ENCODE measurements around the gene AGRN. TPM values are rescaled to one million over a fixed set of nuclear protein-coding genes. Genes with fewer than 3 reads are reported as not detected.
"Not testable (repeated sequence)": the region's sequence is repeated elsewhere in the genome, so short reads cannot be mapped to it uniquely, and the experiment has no call there.

AGRN gene
- total RNA-seq, 1 experiment from 2014 or later: 134 TPM

GRCh38 chr1:1094981-1095380, 75.1 kb downstream of the AGRN start:
- Histone ChIP-seq H3K9me3 (ENCODE audit: control insufficient read depth in 1 of 2, insufficient read depth in 1 of 2, low read depth in 1 of 2, low read length in 2 of 2) (no peaks in the 10 kb centered on the region; a peak in 1 of 4 replicates), H3K9ac (ENCODE audit: low read length) (no peak overlapping the region), H4K20me1 (ENCODE audit: insufficient read depth) (no peaks in the 10 kb centered on the region), H3K79me2 (ENCODE audit: insufficient read depth, low read length) (no peaks in the 10 kb centered on the region), H2AFZ (ENCODE audit: low read depth, low read length, poor library complexity, severe bottlenecking) (no peak overlapping the region), H3K4me1 (ENCODE audit: control insufficient read depth in 1 of 2, insufficient read depth in 2 of 2, low read length in 2 of 2) (no peaks in the 10 kb centered on the region; a peak in 1 of 4 replicates), H3K36me3 (ENCODE audit: control insufficient read depth in 1 of 2, insufficient read depth in 2 of 2, low read length in 2 of 2) (no peaks in the 10 kb centered on the region), H3K4me2 (ENCODE audit: low read length) (no peak overlapping the region), H3K9me2 (ENCODE audit: insufficient read depth) (no peaks in the 10 kb centered on the region), H3K4me3 (replicated peaks in 1 of 2; ENCODE audit: low read depth in 1 of 2, low read length in 2 of 2) (no peak overlapping the region), H3K27me3 (ENCODE audit: insufficient read depth, low read length) (no peaks in the 10 kb centered on the region), H3K27ac (ENCODE audit: low read depth, low read length) (no peak overlapping the region)
- ATAC-seq (no peak), DNase-seq (ENCODE audit: low read depth, low spot score) (no peak)
- CTCF ChIA-PET: no interaction called here
- POLR2A ChIA-PET: no interaction called here
- RAD21 ChIA-PET (ENCODE audit: low non-redundant PET in 1 of 2, low total read pairs in 2 of 2, uncharacterized antibody in 2 of 2, unreplicated experiment in 2 of 2): no interaction called here
- intact Hi-C loops (cut with micrococcal nuclease): no loop called here
- BruUV-seq (replicated peaks): no TSS peak
- TF ChIP-seq RAD21 (IDR thresholded peaks at IDR 0.05; ENCODE audit: low read depth) (no peak), ZNF274 (IDR thresholded peaks at IDR 0.05; ENCODE audit: low read depth, low read length) (no peak), YY1 (IDR thresholded peaks at IDR 0.05; ENCODE audit: extremely low read depth, insufficient replicate concordance, low read depth, low read length) (no peak), SP1 (IDR thresholded peaks at IDR 0.05; ENCODE audit: low read depth) (no peak), JUND (IDR thresholded peaks at IDR 0.05) (no peak), POLR2A (IDR thresholded peaks at IDR 0.05; ENCODE audit: borderline replicate concordance, extremely low read depth, insufficient read depth, insufficient read length) (no peak), EZH2phosphoT487 (IDR thresholded peaks at IDR 0.05; ENCODE audit: borderline replicate concordance) (no peak), MAX (IDR thresholded peaks at IDR 0.05) (no peak), EZH2 (IDR thresholded peaks at IDR 0.05) (no peak), ZBTB33 (IDR thresholded peaks at IDR 0.05; ENCODE audit: extremely low read depth, insufficient replicate concordance, low read length) (no peak), TCF7L2 (IDR thresholded peaks at IDR 0.05; ENCODE audit: borderline replicate concordance, extremely low read depth, insufficient read depth, insufficient read length) (no peak), EGR1 (IDR thresholded peaks at IDR 0.05; ENCODE audit: low read depth) (no peak), POLR2AphosphoS5 (IDR thresholded peaks at IDR 0.05; ENCODE audit: low read depth, low read length) (no peak), ZFX (IDR thresholded peaks at IDR 0.05) (no peak), FOSL1 (IDR thresholded peaks at IDR 0.05; ENCODE audit: low read depth) (no peak), SRF (IDR thresholded peaks at IDR 0.05; ENCODE audit: low read depth) (no peak)

GRCh38 chr1:1096136-1096535, 76.2 kb downstream of the AGRN start:
- CTCF ChIA-PET; H4K20me1 ChIP-seq (ENCODE audit: insufficient read depth); POLR2A ChIA-PET; H3K9me3 ChIP-seq (ENCODE audit: control insufficient read depth in 1 of 2, insufficient read depth in 1 of 2, low read depth in 1 of 2, low read length in 2 of 2); H3K4me1 ChIP-seq (ENCODE audit: control insufficient read depth in 1 of 2, insufficient read depth in 2 of 2, low read length in 2 of 2); RAD21 ChIA-PET (ENCODE audit: low non-redundant PET in 1 of 2, low total read pairs in 2 of 2, uncharacterized antibody in 2 of 2, unreplicated experiment in 2 of 2); H3K9ac ChIP-seq (ENCODE audit: low read length); H3K27me3 ChIP-seq (ENCODE audit: insufficient read depth, low read length); H3K79me2 ChIP-seq (ENCODE audit: insufficient read depth, low read length); BruUV-seq (replicated peaks); DNase-seq (ENCODE audit: low read depth, low spot score); H2AFZ ChIP-seq (ENCODE audit: low read depth, low read length, poor library complexity, severe bottlenecking); ATAC-seq; H3K4me2 ChIP-seq (ENCODE audit: low read length); H3K4me3 ChIP-seq (replicated peaks in 1 of 2; ENCODE audit: low read depth in 1 of 2, low read length in 2 of 2); intact Hi-C loops (cut with micrococcal nuclease); H3K27ac ChIP-seq (ENCODE audit: low read depth, low read length); H3K9me2 ChIP-seq (ENCODE audit: insufficient read depth); H3K36me3 ChIP-seq (ENCODE audit: control insufficient read depth in 1 of 2, insufficient read depth in 2 of 2, low read length in 2 of 2): not testable (repeated sequence)

All from HCT116 (cell line).